ENCODE data around the gene HBP1.
A peak's percentile ranks its signal among the peaks of the same experiment; 100 is the strongest.
"Not testable (repeated sequence)": the region's sequence is repeated elsewhere in the genome, so short reads cannot be mapped to it uniquely, and the experiment has no call there.

Gene HBP1

DNA sequence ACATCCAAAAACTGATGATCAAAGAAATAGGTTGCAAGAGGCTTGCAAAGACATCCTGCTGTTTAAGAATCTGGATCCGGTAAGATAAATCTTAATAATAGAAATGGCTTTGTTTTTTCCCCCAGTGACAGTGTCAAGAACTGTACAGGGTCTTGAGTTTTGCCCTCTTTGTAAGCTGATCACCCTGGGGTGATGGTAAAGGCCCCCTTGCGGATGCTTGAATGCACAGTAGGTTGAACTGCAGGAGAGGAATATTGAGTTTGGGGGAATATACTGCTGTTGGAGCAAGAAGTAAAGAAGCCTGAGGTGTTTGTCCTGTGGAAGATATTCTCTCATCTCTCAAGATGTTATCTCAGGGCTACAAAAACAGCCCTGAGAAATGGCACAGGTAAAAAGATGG, 40.6 kb upstream of the HBP1 start:
- H3K4me3 Mint-ChIP-seq, result no peak overlapping the region
- H3K36me3 Mint-ChIP-seq (ENCODE audit: low read depth), result no peaks in the 10 kb centered on the region
- no peak for DNase-seq
- TF ChIP-seq CTCF (IDR thresholded peaks at IDR 0.05), result no peak
- H3K27ac Mint-ChIP-seq, result peak overlapping the region; percentile 80
- H3K4me1 Mint-ChIP-seq, result peaks cover 22% of the 10 kb centered on the region
- H3K27me3 Mint-ChIP-seq (ENCODE audit: low read depth, poor library complexity), result no peaks in the 10 kb centered on the region
- H3K9me3 Mint-ChIP-seq, result no peaks in the 10 kb centered on the region

GRCh38 chr7:107128748-107129147, 40.1 kb upstream of the HBP1 start:
- no peak overlapping the region for H3K4me3 Mint-ChIP-seq
- no peaks in the 10 kb centered on the region for H3K9me3 Mint-ChIP-seq
- TF ChIP-seq CTCF (IDR thresholded peaks at IDR 0.05), result no peak
- no peaks in the 10 kb centered on the region for H3K36me3 Mint-ChIP-seq (ENCODE audit: low read depth)
- H3K27me3 Mint-ChIP-seq (ENCODE audit: low read depth, poor library complexity), result no peaks in the 10 kb centered on the region
- no peak for DNase-seq
- peaks cover 22% of the 10 kb centered on the region for H3K4me1 Mint-ChIP-seq
- no peak overlapping the region for H3K27ac Mint-ChIP-seq

GRCh38 chr7:107130487-107131220, 38.1 kb upstream of the HBP1 start:
- no peak for DNase-seq
- no peaks in the 10 kb centered on the region for H3K27me3 Mint-ChIP-seq (ENCODE audit: low read depth, poor library complexity)
- peaks cover 22% of the 10 kb centered on the region for H3K4me1 Mint-ChIP-seq
- H3K4me3 Mint-ChIP-seq, result no peak overlapping the region
- TF ChIP-seq CTCF (IDR thresholded peaks at IDR 0.05), result no peak
- H3K36me3 Mint-ChIP-seq (ENCODE audit: low read depth), result peaks cover 4% of the 10 kb centered on the region
- H3K9me3 Mint-ChIP-seq, result peaks cover 10% of the 10 kb centered on the region
- no peak overlapping the region for H3K27ac Mint-ChIP-seq

DNA sequence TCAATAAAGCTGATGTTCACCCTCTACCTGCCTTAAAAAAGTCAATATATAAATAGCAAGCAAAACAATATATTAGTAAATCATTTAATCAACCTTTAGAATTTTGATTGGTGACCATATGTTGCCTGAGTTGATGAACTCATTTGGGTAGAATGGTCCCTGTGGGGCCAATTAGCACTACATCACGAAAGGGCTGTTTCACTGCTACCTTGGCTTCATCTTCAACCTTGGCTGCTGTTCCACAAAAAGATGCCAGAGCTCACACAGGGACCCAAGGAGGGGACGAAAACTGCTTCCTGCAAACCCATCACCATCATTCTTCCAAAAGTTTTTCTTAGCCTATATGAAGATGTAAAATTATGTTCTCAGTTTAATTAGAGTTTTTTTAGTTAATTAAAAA, 35.4 kb upstream of the HBP1 start:
- Mint-ChIP-seq H3K27me3 (ENCODE audit: low read depth, poor library complexity) (no peaks in the 10 kb centered on the region), H3K36me3 (ENCODE audit: low read depth) (peaks cover 4% of the 10 kb centered on the region), H3K4me1 (peaks cover 22% of the 10 kb centered on the region), H3K4me3 (no peak overlapping the region), H3K27ac (no peak overlapping the region), H3K9me3 (peaks cover 10% of the 10 kb centered on the region)
- TF ChIP-seq CTCF (IDR thresholded peaks at IDR 0.05), result no peak
- no peak for DNase-seq

- peaks cover 18% of the 10 kb centered on the region for H3K4me1 Mint-ChIP-seq
Measured at GRCh38 chr7:107138696-107139420, 29.9 kb upstream of the HBP1 start.

DNA sequence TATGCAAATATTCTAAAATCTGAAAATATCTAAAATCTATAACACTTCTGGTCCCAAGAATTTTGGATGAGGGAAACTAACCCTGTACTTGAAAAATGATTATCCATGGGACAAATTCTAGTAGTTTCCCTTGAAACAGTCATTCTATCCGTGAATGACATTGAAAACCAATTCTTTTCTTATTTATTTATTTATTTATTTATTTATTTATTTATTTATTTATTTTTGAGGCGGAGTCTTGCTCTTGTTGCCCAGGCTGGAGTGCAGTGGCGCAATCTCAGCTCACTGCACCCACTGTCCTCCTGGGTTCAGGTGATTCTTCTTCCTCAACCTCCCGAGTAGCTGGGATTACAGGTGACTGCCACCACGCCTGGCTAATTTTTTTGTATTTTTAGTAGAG, 24.9 kb upstream of the HBP1 start:
- not testable (repeated sequence) for H3K4me3 Mint-ChIP-seq; H3K27me3 Mint-ChIP-seq (ENCODE audit: low read depth, poor library complexity); H3K9me3 Mint-ChIP-seq; DNase-seq; H3K36me3 Mint-ChIP-seq (ENCODE audit: low read depth); H3K27ac Mint-ChIP-seq
- peaks cover 22% of the 10 kb centered on the region for H3K4me1 Mint-ChIP-seq

More at GRCh38 chr7:107138696-107139420, 29.9 kb upstream of the HBP1 start:
- DNase-seq, result no peak
- peaks cover 4% of the 10 kb centered on the region for H3K36me3 Mint-ChIP-seq (ENCODE audit: low read depth)
- H3K4me3 Mint-ChIP-seq, result no peak overlapping the region
- H3K9me3 Mint-ChIP-seq, result peaks cover 10% of the 10 kb centered on the region
- peak overlapping the region; percentile 24 for H3K27ac Mint-ChIP-seq
- H3K27me3 Mint-ChIP-seq (ENCODE audit: low read depth, poor library complexity), result no peaks in the 10 kb centered on the region
- TF ChIP-seq CTCF (IDR thresholded peaks at IDR 0.05), result no peak

Measured in nephron progenitor cell (in vitro differentiated cells).